NCI-H146 treated with DMSO at 0.1 percent for 48 hours (cell line): Measurements from ENCODE around the gene TMPRSS15.
"Not testable (repeated sequence)": the region's sequence is repeated elsewhere in the genome, so short reads cannot be mapped to it uniquely, and the experiment has no call there.

Experiments used
- DNase-seq: peaks from one replicate; lab custom pipeline; 2025; ENCODE audit not compliant: unreplicated experiment; lab: John Stamatoyannopoulos, UW

TMPRSS15 gene

GRCh38 chr21:18403735-18404450, at the start of gene TMPRSS15:
TSS of gene TMPRSS15 (minus strand) at chr21:18403785. CDS start at chr21:18403622, 163 bp downstream.
- no peak for DNase-seq

GRCh38 chr21:18451670-18452069, 48.1 kb upstream of the TMPRSS15 start:
- no peak for DNase-seq

GRCh38 chr21:18449605-18450550, 46.3 kb upstream of the TMPRSS15 start:
- no peak for DNase-seq

- no peak for DNase-seq
Observed at GRCh38 chr21:18443701-18444100, 40.1 kb upstream of the TMPRSS15 start.

- peak; percentile 14 for DNase-seq
Observed at GRCh38 chr21:18443085-18443484, 39.5 kb upstream of the TMPRSS15 start.

- no peak for DNase-seq
Observed at GRCh38 chr21:18430341-18430740, 26.8 kb upstream of the TMPRSS15 start.

- no peak for DNase-seq
Observed at GRCh38 chr21:18424276-18424675, 20.7 kb upstream of the TMPRSS15 start.

GRCh38 chr21:18417141-18417790, 13.7 kb upstream of the TMPRSS15 start:
- no peak for DNase-seq

GRCh38 chr21:18411565-18411964, 8.0 kb upstream of the TMPRSS15 start:
- DNase-seq, result no peak

GRCh38 chr21:18409579-18409978, 6.0 kb upstream of the TMPRSS15 start:
- DNase-seq, result no peak

- DNase-seq, result no peak
Observed at GRCh38 chr21:18398843-18399242, 4.7 kb downstream of the TMPRSS15 start.

- no peak for DNase-seq
Observed at GRCh38 chr21:18387994-18388393, 15.6 kb downstream of the TMPRSS15 start.

- DNase-seq, result no peak
Observed at GRCh38 chr21:18384771-18385170, 18.8 kb downstream of the TMPRSS15 start.

GRCh38 chr21:18382934-18383619, 20.5 kb downstream of the TMPRSS15 start:
- DNase-seq, result not testable (repeated sequence)

- no peak for DNase-seq
Observed at GRCh38 chr21:18382141-18382540, 21.4 kb downstream of the TMPRSS15 start.

- DNase-seq, result no peak
Observed at GRCh38 chr21:18373606-18374005, 30.0 kb downstream of the TMPRSS15 start.

GRCh38 chr21:18370301-18370700, 33.3 kb downstream of the TMPRSS15 start:
- DNase-seq, result no peak

GRCh38 chr21:18369115-18369514, 34.5 kb downstream of the TMPRSS15 start:
- DNase-seq, result no peak

GRCh38 chr21:18368205-18368604, 35.4 kb downstream of the TMPRSS15 start:
- no peak for DNase-seq

- DNase-seq, result no peak
Observed at GRCh38 chr21:18356801-18357200, 46.8 kb downstream of the TMPRSS15 start.

GRCh38 chr21:18354947-18355346, 48.6 kb downstream of the TMPRSS15 start:
- DNase-seq, result no peak
